CD4-positive, alpha-beta T cell treated with Interferon gamma for 1 hour (primary cell): Measurements from ENCODE around the gene CATSPER3.

Source experiments
- DNase-seq: peaks from one replicate; pipeline ENCODE4 v3.0.0-alpha.2; 2020

CATSPER3 gene

GRCh38 chr5:134967607-134968006 is at the start of gene CATSPER3:
Gene CATSPER3, plus strand, starts transcription at chr5:134967907. Its CDS starts 85 bp downstream, at chr5:134967992.
- DNase-seq = no peak

- no peak for DNase-seq
Observed at GRCh38 chr5:134918861-134919260, 48.8 kb upstream of the CATSPER3 start.

- DNase-seq = no peak
Observed at GRCh38 chr5:134920848-134921575, 46.7 kb upstream of the CATSPER3 start.

GRCh38 chr5:134932508-134932907 is 35.2 kb upstream of the CATSPER3 start:
- DNase-seq = no peak

- no peak for DNase-seq
Observed at GRCh38 chr5:134934202-134934601, 33.5 kb upstream of the CATSPER3 start.

GRCh38 chr5:134935711-134936602 is 31.8 kb upstream of the CATSPER3 start:
- no peak for DNase-seq

GRCh38 chr5:134937526-134937925 is 30.2 kb upstream of the CATSPER3 start:
- no peak for DNase-seq

GRCh38 chr5:134938030-134938429 is 29.7 kb upstream of the CATSPER3 start:
- DNase-seq = no peak

GRCh38 chr5:134939500-134939899 is 28.2 kb upstream of the CATSPER3 start:
- no peak for DNase-seq

- DNase-seq = no peak
Observed at GRCh38 chr5:134943547-134943946, 24.2 kb upstream of the CATSPER3 start.

GRCh38 chr5:134944630-134945029 is 23.1 kb upstream of the CATSPER3 start:
- no peak for DNase-seq

- no peak for DNase-seq
Observed at GRCh38 chr5:134945041-134945440, 22.7 kb upstream of the CATSPER3 start.

GRCh38 chr5:134948911-134949310 is 18.8 kb upstream of the CATSPER3 start:
- DNase-seq = no peak

GRCh38 chr5:134949316-134949715 is 18.4 kb upstream of the CATSPER3 start:
- no peak for DNase-seq

- DNase-seq = no peak
Observed at GRCh38 chr5:134957920-134958608, 9.6 kb upstream of the CATSPER3 start.

GRCh38 chr5:134958755-134959154 is 9.0 kb upstream of the CATSPER3 start:
- DNase-seq = no peak

GRCh38 chr5:134963098-134963497 is 4.6 kb upstream of the CATSPER3 start:
- DNase-seq = no peak

GRCh38 chr5:134964359-134965270 is 3.1 kb upstream of the CATSPER3 start:
- no peak for DNase-seq

GRCh38 chr5:134965271-134965825 is 2.4 kb upstream of the CATSPER3 start:
- no peak for DNase-seq

GRCh38 chr5:134968055-134968454 is 348 bp downstream of the CATSPER3 start:
- DNase-seq = no peak

GRCh38 chr5:134969166-134969565 is 1.5 kb downstream of the CATSPER3 start:
- no peak for DNase-seq
